ENCODE results near the gene THEMIS2. TPM values are rescaled to one million over a fixed set of nuclear protein-coding genes. Genes with fewer than 3 reads are reported as not detected.
A peak's percentile ranks its signal among the peaks of the same experiment; 100 is the strongest.

THEMIS2 gene
- total and polyA plus RNA-seq, 10 of the 15 experiments (the other 5 are each of a cell fraction or from before 2014, with no cell fraction given) = 9.1 to 114 (median 38.3) TPM

- TF ChIP-seq ETV6 (conservative IDR thresholded peaks at IDR 0.05 in 1 of 2, IDR thresholded peaks at IDR 0.05 in 1 of 2; ENCODE audit: borderline replicate concordance in 1 of 2, low read depth in 1 of 2) (peak in 1 of 2 experiments; percentile 49; a peak in 1 of 4 replicates), RBBP5 (conservative IDR thresholded peaks at IDR 0.05) (no peak), YBX1 (IDR thresholded peaks at IDR 0.05) (no peak), NFYB (IDR thresholded peaks at IDR 0.05; ENCODE audit: insufficient read depth, low read depth, low read length) (no peak), EP300 (IDR thresholded peaks at IDR 0.05; ENCODE audit: borderline replicate concordance in 1 of 2, control insufficient read depth in 1 of 2, low read depth in 2 of 2, low read length in 2 of 2) (peak; percentile 60 to 85; a peak in 3 of 4 replicates), CHD1 (IDR thresholded peaks at IDR 0.05; ENCODE audit: low read depth, low read length) (no peak), RELB (IDR thresholded peaks at IDR 0.05; ENCODE audit: low read depth) (peak; percentile 97), BCLAF1 (IDR thresholded peaks at IDR 0.05) (no peak), ZNF384 (IDR thresholded peaks at IDR 0.05; ENCODE audit: borderline replicate concordance, low read depth, low read length) (no peak), HDGF (IDR thresholded peaks at IDR 0.05) (peak; percentile 53; the same call in 1 of the 2 replicates), TARDBP (IDR thresholded peaks at IDR 0.05; ENCODE audit: borderline replicate concordance) (peak; percentile 48; the same call in 1 of the 2 replicates), TAF1 (IDR thresholded peaks at IDR 0.05; ENCODE audit: borderline replicate concordance, low read depth, low read length) (no peak), JUNB (IDR thresholded peaks at IDR 0.05) (peak; percentile 53), JUND (IDR thresholded peaks at IDR 0.05; ENCODE audit: low read depth, low read length) (no peak), ZBTB11 (CRISPR knock-in tag; IDR thresholded peaks at IDR 0.05) (0 out of 2 replicates have a peak, but pooled peaks have one; percentile 11), SMC3 (IDR thresholded peaks at IDR 0.05; ENCODE audit: borderline replicate concordance, low read length) (0 out of 2 replicates have a peak, but pooled peaks have one; percentile 1), SREBF1 (IDR thresholded peaks at IDR 0.05; ENCODE audit: low read length) (no peak), BACH1 (IDR thresholded peaks at IDR 0.05; ENCODE audit: borderline replicate concordance) (peak; percentile 23; the same call in 1 of the 2 replicates), KAT2A (conservative IDR thresholded peaks at IDR 0.05; ENCODE audit: control insufficient read depth, low read depth, low read length) (no peak)
Measured at GRCh38 chr1:27884006-27884954, 11.9 kb downstream of the THEMIS2 start (continued).

Measured in GM12878 (cell line).